Transverse colon (tissue), 4 donors: Measurements from ENCODE around the gene PIEZO1.

Experiments
- POLR2A ChIP-seq: fragments of 450-650 bp; IDR thresholded peaks from one replicate; pipeline ENCODE4 v1.6.1; 2016; ENCODE audit warnings: antibody characterized with exemption, mild to moderate bottlenecking, moderate library complexity
- POLR2AphosphoS5 ChIP-seq, 3 donors: sonication (generic); formaldehyde crosslinking; IDR thresholded peaks; one replicate each; pipeline ENCODE4 v1.6.1; 2016; ENCODE audit warnings: antibody characterized with exemption in 3 of 3
- TF ChIP-seq, protein P1 (sequence below), 5 experiments: fragments of 200-600 bp in 3 of 5; fragments of 450-650 bp in 2 of 5; sonication (generic) in 3 of 5; IDR thresholded peaks; 1 replicate in 2 of 5; 2 replicates in 3 of 5; pipeline ENCODE4 v1.5.1; 2016 to 2017; ENCODE audit warnings: antibody characterized with exemption in 5 of 5, inconsistent platforms in 3 of 5, mild to moderate bottlenecking in 2 of 5, moderate library complexity in 1 of 5

DNA sequence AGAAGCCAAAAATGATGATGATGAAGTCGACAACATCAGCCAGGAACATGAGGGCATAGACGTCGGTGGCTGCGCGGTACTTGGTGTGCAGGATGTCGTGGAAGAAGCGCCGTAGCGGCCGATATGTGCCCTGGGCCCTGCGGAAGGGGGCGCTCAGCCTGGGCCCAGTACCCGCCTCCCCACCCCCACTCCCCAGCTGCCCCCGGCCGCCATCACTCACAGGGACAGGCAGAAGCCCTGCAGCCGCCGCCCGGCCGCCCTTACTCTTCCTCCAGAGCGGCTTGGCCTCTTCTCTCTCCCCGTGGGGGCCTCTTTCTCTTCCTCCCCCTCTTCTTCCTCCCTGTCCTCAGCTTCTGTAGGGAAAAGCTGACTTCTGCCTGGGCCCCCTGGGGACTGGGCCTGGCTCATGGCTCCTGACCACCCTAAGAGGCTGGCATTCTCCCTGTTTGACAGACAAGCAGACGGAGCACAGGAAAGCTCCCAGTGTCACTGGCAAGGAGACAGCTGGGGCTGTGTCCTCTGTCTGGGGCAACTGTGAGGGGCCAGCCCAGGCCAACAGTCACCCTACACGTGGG lies 64.5 kb downstream of the PIEZO1 start:
- TF ChIP-seq POLR2A = no peak
- TF ChIP-seq, protein P1, sequence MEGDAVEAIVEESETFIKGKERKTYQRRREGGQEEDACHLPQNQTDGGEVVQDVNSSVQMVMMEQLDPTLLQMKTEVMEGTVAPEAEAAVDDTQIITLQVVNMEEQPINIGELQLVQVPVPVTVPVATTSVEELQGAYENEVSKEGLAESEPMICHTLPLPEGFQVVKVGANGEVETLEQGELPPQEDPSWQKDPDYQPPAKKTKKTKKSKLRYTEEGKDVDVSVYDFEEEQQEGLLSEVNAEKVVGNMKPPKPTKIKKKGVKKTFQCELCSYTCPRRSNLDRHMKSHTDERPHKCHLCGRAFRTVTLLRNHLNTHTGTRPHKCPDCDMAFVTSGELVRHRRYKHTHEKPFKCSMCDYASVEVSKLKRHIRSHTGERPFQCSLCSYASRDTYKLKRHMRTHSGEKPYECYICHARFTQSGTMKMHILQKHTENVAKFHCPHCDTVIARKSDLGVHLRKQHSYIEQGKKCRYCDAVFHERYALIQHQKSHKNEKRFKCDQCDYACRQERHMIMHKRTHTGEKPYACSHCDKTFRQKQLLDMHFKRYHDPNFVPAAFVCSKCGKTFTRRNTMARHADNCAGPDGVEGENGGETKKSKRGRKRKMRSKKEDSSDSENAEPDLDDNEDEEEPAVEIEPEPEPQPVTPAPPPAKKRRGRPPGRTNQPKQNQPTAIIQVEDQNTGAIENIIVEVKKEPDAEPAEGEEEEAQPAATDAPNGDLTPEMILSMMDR (IDR thresholded peaks at IDR 0.05) = no peak
- TF ChIP-seq POLR2AphosphoS5 (IDR thresholded peaks at IDR 0.05) = no peak
